Hematopoietic multipotent progenitor cell treated with erythropoietin and hydrocortisone succinate and interleukin-3 and kit ligand, for 6 days (in vitro differentiated cells): ENCODE measurements around the gene CCP110.

Experiments
- DNase-seq: peaks from one replicate; pipeline ENCODE4 v3.0.0-alpha.2; 2015

Gene CCP110, protein sequence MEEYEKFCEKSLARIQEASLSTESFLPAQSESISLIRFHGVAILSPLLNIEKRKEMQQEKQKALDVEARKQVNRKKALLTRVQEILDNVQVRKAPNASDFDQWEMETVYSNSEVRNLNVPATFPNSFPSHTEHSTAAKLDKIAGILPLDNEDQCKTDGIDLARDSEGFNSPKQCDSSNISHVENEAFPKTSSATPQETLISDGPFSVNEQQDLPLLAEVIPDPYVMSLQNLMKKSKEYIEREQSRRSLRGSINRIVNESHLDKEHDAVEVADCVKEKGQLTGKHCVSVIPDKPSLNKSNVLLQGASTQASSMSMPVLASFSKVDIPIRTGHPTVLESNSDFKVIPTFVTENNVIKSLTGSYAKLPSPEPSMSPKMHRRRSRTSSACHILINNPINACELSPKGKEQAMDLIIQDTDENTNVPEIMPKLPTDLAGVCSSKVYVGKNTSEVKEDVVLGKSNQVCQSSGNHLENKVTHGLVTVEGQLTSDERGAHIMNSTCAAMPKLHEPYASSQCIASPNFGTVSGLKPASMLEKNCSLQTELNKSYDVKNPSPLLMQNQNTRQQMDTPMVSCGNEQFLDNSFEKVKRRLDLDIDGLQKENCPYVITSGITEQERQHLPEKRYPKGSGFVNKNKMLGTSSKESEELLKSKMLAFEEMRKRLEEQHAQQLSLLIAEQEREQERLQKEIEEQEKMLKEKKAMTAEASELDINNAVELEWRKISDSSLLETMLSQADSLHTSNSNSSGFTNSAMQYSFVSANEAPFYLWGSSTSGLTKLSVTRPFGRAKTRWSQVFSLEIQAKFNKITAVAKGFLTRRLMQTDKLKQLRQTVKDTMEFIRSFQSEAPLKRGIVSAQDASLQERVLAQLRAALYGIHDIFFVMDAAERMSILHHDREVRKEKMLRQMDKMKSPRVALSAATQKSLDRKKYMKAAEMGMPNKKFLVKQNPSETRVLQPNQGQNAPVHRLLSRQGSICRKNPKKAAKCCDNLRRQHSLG

DNA sequence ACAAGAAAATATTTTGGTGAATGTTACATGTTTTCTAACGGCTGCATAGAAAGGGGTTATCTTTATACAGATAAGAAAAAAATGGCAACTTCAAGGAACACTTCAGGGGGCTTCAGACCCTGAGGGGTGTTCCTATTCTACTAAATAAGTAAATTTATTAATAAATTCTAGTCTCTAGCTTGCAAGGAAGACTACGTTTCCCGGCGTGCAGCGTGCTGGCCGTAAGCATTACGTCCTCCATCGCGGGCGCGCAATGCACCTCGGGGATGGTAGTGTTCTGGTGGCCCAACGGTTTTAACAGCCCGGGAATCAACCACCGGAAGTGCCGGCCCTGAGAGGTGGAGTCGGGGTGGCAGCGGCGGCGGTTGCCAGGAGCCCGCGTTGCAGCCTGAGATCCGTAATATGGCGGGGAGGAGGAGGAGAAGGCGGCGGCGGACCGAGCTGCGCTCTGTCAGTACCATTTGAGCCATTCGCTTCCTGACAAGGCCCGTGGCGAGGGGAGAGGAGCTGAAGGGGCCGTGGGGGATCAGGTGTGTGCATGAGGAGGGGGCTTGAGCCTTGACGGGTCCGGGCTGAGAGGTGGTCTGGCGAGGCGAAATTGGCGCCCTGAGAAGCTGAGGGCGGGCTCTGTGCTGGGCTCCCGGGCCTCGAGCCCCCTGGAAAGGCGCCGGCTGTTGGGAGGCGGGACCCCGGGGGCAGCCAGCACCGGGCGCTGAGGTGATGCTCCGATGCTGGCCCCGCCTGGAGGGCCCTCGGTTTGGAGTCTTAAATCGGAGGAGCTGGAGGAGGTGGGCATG is at the start of gene CCP110:
CCP110 (plus strand) TSS at position 384 of the 797 bp plus-strand sequence. CDS start 3,940 bp downstream, outside the sequence.
- peak; percentile 99 for DNase-seq

DNA sequence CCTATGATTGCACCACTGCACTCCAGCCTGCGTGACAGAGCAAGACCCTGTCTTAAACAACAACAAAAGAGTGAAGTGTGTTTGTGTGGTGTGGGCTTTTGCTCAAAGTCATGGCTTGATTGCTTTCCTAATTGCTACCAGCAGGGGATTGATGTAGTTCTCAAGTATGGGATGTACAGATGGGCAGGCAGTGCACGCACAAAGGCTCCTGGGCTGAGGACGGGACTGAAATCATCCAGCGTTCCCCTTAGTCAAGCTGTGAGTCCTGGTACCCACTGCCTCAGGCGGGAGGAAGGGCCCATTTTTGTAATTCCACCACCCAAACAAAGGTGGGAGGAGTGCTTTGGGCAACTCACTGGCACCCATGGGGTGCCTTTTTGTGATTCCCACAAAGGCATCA is 49.1 kb upstream of the CCP110 start:
- no peak for DNase-seq

DNA sequence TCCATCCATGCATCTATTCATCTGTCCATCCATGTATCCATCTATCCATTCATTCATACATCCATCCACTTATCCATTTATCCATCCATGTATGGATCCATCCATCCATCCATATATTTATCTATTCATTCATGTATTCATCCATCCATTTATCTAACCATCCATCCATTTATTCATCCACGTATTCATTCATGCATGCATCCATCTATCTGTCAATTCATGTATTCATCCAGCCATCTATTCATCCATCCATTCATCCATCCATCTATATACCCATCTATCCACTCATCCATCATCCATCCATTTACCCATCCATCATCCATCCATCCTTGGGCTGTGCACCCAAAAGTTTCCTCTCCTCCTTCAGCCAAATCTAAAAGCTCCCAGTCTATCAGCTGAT is 45.2 kb upstream of the CCP110 start:
- no peak for DNase-seq

DNA sequence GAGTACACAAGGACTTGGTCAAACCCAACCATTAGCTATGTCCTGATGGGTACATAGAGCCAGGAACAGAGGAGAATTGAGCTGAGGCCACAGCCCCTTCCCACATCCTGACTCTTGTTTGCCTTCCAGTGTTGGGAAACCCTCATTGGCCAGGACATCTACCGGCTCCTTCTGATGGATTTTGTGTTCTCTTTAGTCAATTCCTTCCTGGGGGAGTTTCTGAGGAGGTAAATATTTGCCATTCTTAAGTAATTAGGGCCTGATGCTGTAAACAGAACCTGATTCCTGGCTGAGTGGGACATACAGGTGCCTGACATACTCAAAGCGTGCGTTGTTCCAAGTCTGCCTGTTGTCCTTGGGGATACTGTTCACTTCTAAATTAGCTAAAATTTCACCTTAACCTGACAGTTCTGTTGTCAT is 44.4 kb upstream of the CCP110 start:
- no peak for DNase-seq

DNA sequence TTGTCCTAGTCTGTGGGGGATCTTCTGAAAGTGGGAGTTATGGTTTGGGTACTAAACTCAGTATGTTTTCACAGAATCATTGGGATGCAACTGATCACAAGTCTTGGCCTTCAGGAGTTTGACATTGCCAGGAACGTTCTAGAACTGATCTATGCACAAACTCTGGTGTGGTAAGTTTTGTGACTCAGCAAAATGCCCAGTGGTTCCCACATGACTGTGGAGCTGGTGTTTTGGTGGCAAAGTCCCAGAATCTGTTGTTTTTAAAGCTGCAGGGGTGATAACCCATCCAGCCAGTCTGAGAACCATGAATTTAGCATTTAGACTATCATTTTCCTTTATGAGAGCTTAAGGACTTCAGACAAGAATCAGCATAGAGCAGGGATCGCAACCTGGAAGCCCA is 42.4 kb upstream of the CCP110 start:
- DNase-seq, result peak; percentile 85

DNA sequence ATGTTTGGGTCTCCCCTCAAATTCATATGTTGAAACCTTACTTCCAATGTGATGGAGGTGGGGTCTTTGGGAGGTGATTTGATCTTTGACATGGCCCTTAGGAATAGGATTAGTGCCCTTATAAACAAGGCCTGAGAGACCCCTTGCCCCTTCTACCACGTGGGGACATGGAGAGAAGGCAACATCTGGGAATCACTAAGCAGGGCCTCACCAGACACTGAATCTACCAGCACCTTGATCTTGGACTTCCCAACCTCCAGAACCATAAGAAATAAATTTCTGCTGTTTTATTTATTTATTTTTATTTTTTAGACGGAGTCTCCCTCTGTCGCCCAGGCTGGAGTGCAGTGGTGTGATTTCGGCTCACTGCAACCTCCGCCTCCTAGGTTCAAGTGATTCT is 42.0 kb upstream of the CCP110 start:
- no peak for DNase-seq

DNA sequence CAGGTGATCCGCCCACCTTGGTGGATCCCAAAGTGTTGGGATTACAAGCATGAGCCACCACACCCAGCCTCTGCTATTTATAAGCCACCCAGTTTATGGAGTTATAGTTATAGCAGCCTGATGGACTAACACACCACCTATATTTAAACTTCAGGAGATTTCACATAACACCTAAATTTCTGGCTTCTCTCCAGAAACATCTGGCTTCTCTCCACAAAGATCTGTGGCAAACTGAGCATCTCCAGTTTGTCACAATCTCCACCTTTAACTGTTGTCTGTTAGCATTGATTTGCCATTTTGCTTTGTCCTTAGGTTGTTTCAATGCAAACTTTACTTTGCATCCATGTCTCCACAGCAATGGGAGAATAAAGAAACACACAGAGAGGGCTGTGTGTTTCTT is 41.5 kb upstream of the CCP110 start:
- peak; percentile 16 for DNase-seq

DNA sequence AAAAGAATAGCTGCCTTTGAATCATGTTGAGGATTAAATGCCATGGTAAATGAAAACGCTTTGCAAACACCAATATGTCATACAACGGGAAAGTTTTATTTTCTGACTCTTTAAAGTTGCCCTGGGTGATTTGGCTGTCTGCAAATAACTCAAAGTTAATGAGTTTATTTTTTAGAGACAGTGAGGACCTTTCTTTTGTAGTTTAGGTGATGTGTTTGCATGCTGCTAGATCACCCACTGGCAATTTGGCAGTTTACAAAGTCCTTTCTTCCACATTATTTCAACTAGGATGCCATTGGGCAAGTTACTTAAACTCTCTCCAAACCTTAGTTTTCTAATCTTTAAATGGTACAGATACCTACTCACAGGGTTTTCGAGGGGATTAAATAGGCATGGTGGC is 39.6 kb upstream of the CCP110 start:
- no peak for DNase-seq

DNA sequence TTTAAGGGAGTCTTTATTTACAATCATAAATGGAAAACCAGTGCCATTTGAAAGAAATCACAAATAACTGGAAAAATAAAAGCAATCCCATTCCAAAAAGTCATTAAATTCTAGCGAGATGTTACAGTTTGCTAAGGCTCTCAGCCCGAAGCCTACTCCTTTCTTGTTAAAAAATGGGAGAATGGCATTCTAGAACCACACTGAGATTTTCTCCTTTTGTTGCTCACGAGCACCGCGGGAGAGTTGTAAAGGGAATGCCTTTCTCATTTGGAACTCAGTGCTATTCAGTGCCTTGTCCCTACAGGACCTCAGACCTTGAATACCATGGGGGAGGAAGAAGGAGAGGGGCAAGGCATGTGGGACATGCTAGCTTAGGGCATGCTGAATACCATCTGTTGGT is 38.1 kb upstream of the CCP110 start:
- no peak for DNase-seq

DNA sequence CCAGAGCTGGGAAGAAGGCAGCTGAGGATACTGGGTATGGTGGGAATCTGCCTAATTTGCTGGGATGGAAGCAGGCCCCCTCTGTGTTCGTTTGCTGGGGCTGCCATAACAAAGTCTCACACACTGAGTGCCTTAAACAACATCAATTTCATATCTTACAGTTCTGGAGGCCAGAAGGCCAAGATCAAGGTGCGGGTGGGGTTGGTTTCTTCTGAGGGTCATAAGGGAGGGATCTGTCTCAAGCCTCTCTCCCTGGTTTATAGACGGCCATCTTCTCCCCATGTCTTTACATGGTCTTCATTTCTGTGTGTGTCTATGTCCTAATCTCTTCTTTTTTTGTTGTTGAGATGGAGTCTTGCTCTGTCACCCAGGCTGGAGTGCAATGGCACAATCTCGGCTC is 37.7 kb upstream of the CCP110 start:
- peak; percentile 18 for DNase-seq

DNA sequence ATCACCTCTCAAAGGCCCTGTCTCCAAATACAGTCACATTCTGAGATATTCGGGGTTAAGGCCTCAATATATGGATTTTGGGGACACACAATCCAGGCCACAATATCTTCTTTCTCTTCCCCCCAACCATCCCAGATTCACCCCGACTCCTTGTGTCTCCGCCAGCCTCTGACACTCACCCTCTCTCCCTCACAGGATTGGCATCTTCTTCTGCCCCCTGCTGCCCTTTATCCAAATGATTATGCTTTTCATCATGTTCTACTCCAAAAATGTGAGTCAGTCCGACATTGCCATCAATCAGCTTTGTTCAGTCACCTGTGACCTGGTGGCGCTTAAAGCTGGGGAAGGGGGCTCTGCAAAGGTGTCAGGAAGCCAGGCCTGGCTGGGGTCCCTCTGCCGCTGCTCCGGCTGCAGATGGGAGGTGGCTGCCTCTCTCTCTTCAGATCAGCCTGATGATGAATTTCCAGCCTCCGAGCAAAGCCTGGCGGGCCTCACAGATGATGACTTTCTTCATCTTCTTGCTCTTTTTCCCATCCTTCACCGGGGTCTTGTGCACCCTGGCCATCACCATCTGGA is 36.9 kb upstream of the CCP110 start:
- peak; percentile 40 for DNase-seq

DNA sequence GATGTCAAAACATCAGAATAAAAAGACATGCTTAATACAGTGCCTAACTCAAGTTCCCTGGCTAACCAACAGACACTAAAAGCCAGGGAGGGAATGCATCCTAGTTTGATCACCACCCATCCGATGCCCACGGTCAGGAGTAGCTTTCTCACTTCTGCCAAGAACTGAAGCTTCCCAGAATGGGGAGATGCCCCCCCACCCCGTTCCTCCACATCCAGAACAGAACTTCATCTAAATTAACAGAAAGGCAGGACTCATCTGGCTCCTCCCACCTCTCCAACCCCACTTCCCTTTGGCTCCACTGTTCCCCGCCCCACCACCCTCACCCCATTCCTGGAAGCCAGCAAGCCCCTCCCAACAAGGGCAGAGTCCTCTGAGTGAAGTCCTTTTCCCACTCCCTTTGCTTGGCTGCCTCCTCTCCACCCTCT is 35.5 kb upstream of the CCP110 start:
- peak; percentile 76 for DNase-seq

DNA sequence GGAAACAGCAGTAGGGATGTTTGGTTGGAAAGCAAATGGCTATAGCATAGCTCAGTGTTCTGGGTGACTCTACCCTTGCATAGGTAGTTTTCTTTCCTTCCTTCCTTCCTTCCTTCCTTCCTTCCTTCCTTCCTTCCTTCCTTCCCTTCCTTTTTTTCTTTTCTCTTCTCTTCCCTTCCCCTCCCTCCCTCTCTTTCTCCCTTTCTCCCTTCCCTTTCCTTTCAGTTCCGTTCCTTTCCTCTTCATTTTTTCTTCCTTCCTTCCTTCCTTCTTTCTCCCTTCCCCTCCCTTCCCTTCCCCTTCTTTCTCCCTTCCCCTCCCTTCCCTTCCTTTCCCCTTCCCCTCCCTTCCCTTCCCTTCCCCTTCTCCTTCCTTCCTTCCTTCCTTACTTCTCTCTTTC is 33.1 kb upstream of the CCP110 start:
- DNase-seq, result no peak

DNA sequence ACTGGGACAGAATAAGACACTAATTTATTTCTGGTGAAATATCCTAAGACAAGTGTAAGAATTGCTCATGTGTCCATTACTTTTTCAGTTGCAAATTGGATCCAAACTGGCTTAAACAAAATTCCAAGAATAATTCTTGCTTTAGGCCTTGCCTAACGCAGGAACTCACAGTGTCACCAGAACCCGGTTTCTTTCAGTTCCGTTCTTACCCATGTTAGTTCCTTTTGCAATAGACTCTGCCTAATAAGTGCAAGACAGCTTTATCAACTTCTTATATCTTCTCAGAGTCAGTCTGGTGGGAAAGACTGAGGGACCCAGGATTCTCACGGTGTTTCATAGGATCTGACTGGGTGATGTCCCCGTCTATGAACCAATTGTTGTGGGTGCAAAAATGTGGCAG is 26.6 kb upstream of the CCP110 start:
- DNase-seq, result no peak

DNA sequence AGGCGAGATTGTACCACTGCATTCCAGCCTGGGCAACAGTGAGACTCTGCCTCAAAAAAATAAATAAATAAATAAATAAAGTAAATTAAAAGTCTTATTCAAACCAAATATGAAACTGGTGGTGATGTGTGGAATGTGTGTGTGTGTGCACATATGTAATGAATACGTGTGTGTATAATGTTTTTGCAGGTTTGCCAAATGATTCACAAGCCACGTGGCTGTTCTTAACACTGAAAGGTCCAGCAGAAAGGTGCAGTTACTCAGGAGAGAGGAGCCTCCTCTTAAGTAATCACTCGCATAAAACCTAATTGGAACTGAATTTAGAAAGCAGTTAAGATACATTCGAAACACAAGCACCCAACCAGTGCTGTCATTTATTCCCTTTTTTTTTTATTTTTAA is 24.7 kb upstream of the CCP110 start:
- no peak for DNase-seq

DNA sequence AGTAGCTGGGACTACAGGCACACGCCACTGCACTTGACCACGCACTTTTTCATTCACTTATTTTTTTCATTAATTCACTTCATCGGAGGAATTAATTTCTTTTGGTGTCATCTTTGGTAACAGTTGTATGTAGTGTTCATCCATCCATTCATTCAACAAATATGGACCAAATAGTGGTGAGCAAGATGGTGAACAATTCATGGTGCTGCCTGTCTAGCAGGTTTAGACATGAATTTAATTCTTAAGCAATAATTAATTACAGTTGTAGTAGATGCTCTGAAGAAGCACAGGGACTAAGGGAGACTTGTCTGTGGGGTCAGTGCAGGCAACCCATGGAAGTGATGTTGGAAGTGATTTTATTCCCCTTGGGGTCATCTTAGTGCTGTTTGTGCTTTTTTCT is 24.3 kb upstream of the CCP110 start:
- DNase-seq, result no peak

DNA sequence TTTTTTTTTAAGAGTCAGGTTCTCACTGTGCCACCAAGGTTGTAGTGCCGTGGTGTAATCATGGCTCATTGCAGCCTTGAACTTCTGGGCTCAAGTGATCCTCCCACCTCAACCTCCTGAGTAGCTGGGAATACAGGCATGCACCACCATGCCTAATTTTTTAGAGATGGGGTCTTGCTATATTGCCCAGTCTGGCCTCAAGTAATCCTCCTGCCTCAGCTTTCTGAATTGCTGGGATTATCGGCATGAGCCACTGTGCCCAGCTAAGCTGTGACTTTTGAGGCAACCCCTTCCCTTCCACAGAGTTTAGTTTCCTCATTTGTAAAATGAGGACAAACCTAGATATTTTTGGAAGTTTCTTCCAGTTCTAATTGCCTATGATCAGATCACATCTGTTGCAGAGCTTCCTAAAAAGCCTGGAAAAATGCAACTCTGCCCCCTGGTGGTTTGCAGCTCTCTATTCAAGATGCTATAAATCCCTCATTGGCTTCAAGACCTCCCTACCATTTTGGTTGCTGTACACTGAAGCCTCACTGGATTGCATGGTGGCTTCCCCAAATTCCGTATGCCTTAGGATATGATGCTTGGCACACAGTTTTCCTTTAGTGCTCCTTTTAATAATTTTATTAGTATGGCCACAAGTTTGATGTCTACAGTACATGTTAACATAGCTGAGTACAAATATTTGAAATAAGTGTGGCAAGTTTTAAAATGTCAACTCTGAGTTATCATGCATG is 21.2 kb upstream of the CCP110 start:
- peak; percentile 88 for DNase-seq

DNA sequence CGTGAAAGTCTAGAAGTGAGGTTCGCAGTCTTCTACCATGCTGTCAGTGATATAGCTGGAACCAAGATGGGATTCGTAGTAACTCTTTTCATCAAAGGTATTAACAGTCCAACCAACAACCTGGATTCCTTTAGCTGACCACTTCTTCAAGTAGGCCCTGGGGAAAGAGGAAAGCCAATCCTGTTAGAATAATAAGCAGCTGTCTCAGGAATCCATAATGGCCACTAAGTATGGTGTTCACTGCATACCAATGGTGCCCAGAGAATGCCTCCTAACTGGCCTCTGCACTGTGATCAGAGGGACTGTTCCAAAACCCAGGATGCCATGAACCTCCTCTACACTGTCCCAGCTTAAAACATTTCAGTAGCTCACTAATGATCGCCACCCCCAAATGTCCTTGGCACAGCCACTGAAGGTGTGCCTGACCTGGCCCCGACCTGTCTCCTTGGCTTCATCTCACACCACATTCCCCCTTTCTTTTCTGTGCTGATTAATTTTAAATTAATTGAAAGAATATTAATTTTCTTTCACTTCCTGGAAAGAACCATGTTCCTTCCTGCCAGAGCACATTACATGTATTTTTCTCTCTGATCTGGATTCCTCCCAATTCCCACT is 20.2 kb upstream of the CCP110 start:
- no peak for DNase-seq

DNA sequence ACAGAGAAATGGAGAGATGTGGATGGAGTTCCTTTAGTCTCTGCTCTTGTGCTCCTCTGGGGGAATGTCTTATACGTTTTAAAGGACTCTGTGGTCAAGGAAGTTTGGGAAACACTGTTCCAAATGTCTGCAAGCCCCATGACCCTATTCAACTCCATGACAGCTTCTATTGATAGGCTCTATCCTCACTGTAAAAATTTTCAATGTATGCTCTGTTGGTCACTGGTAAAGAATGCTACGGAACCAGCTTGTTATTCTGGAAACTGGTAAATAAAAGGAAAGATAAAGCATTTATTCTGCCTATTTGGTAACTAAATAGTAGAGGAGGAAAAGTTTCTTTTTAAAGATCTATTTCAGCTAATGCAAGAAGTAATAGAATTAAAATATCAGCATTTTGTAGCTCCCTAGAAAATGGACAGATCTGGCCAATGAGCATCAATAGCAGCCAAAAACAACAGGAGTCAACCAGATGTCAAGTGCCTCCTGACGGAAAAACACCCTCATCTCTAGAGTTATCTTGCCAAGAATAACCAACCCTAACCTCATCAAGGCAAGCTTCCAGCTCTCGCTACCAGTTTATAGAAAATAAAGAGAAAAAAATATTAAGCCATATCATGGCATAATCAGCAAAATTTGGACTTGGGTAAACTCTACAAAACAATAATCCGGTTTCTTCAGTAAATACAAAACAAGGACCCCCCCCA is 18.0 kb upstream of the CCP110 start:
- DNase-seq, result no peak

DNA sequence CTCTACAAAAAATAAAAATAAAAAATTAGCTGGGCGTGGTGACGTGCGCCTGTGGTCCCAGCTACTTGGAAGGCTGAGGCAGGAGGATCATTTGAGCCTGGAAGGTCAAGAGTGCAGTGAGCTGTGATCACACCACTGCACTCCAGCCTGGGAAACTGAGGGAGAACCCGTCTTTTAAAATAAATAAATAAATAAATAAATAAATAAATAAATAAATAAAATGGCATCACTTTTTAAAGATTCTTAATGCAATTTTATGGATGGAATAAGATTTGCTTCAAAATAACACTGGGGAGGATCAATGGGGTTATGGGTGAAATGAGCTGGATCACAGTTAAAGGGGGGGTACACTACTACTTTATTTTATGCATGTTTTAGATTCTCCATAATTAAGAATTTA is 16.8 kb upstream of the CCP110 start:
- DNase-seq, result no peak

DNA sequence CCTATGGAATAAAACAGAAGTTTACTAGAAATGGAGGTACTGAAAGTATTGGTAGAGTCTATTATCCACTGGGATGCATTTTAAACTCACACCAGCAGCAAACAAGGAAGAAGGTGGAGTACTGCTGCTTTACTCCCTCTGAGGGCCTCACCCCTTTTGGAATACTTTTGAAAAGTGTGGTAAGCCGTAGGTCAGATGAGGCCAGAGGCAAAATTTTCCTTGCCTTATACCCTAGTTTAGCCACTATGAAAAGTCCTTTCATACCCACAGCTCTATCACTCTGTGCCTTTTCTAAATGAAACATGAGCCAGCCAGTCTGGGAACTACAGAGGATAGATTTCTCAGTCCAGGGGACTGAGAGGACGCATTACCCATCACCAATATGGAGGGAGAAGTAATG is 15.9 kb upstream of the CCP110 start:
- no peak for DNase-seq
